Breast epithelium (tissue), 4 donors: ENCODE data around the gene MS4A4E. TPM values are rescaled to one million over a fixed set of nuclear protein-coding genes. Genes with fewer than 3 reads are reported as not detected.

ENCODE experiments used
- DNase-seq, 2 donors: peaks; one replicate each; pipeline ENCODE4 v3.0.0-alpha.2; 2019; ENCODE audit warnings: low spot score in 2 of 2
- H3K27ac ChIP-seq, 2 donors: fragments of 200-600 bp; sonication (generic) in 1 of 2; one replicate each; pipeline ENCODE4 v1.5.1; 2016 to 2019; ENCODE audit warnings: mild to moderate bottlenecking in 1 of 2
- H3K27me3 ChIP-seq, 2 donors: fragments of 200-600 bp; sonication (generic) in 1 of 2; one replicate each; pipeline versions ENCODE4 v1.5.1 to v1.6.0; 2017 to 2019; ENCODE audit warnings: control low read depth in 1 of 2, mild to moderate bottlenecking in 1 of 2
- H3K36me3 ChIP-seq: fragments of 200-600 bp; one replicate; pipeline ENCODE4 v1.5.1; 2019
- H3K4me1 ChIP-seq, 2 donors: fragments of 200-600 bp; sonication (generic); one replicate each; pipeline ENCODE4 v1.5.1; 2016 to 2019; ENCODE audit warnings: control low read depth in 1 of 2
- H3K4me3 ChIP-seq, 3 donors: fragments of 200-600 bp; sonication (generic); 1 replicate in 2 of 3; 2 replicates in 1 of 3; pipeline ENCODE4 v1.5.1; 2016 to 2019; ENCODE audit warnings: mild to moderate bottlenecking in 3 of 3, moderate library complexity in 2 of 3
- H3K9me3 ChIP-seq, 2 donors: fragments of 200-600 bp; sonication (generic) in 1 of 2; one replicate each; pipeline ENCODE4 v1.5.1; 2016 to 2019; ENCODE audit warnings: control low read depth in 1 of 2
- POLR2A ChIP-seq: fragments of 450-650 bp; IDR thresholded peaks from one replicate; pipeline ENCODE4 v1.6.1; 2016; ENCODE audit warnings: antibody characterized with exemption, mild to moderate bottlenecking, moderate library complexity
- POLR2AphosphoS5 ChIP-seq, 3 donors: sonication (generic); formaldehyde crosslinking; IDR thresholded peaks; one replicate each; pipeline ENCODE4 v1.6.1; 2017; ENCODE audit warnings: antibody characterized with exemption in 3 of 3
- intact Hi-C: fragments of 100-400 bp; cut with DNase I; formaldehyde crosslinking; loops from one replicate; pipeline ENCODE4 v1.15.1; 2023; ENCODE audit warnings: low total_unique reads
- total RNA-seq, 3 donors: library from RNA; depleted of rRNA; stranded (reverse); fragments of >200 nt; gene quantifications; one replicate each; pipeline ENCODE4 v1.1.0, GENCODE V29; 2016
- TF ChIP-seq, protein P1 (sequence below), 3 donors: fragments of 450-650 bp; IDR thresholded peaks; one replicate each; pipeline ENCODE4 v1.5.1; 2016 to 2017; ENCODE audit warnings: antibody characterized with exemption in 3 of 3, mild to moderate bottlenecking in 3 of 3, moderate library complexity in 3 of 3

The MS4A4E gene
- total RNA-seq, 3 donors from 2014 or later: 0.66 to 14.9 (median 1.5) TPM

DNA sequence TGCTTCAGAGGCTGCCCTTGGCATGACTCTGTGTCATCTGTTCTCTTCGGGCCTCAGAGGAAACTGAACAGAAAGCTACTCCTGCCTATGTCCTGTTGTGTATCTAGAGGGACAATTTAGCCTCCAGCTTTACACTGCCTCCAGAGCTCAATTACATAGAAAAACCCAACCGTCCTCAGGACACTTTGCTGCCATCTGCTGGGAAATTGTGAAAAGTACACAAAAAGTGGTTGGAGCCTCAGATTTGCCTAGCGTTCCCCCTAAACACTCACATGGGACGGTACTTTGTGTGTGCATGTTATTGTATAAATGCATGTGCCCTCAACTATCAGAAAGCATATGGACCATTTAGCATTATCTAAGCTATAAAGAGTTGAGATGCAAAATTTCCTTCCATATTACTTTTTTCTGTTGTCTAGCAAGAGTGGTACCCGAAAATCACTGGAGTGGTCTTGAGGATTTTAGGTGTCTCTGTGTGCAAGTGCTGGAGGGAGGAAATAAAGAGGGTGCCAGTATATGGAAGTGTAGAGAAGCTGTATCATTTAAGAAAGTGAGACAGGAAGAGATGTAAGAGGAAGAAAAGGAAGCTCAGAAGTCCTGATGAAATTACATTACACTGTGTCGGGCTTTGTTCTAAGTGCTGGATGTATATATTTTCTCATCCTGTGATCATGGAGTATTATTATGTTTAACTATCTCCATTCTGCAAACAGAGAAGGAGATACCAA is 8.7 kb upstream of the MS4A4E start:
- no peaks in the 10 kb centered on the region for H3K27me3 ChIP-seq
- H3K27ac ChIP-seq: no peak overlapping the region
- DNase-seq: no peak
- H3K4me1 ChIP-seq: no peaks in the 10 kb centered on the region
- TF ChIP-seq POLR2AphosphoS5 (IDR thresholded peaks at IDR 0.05): no peak
- TF ChIP-seq, protein P1, sequence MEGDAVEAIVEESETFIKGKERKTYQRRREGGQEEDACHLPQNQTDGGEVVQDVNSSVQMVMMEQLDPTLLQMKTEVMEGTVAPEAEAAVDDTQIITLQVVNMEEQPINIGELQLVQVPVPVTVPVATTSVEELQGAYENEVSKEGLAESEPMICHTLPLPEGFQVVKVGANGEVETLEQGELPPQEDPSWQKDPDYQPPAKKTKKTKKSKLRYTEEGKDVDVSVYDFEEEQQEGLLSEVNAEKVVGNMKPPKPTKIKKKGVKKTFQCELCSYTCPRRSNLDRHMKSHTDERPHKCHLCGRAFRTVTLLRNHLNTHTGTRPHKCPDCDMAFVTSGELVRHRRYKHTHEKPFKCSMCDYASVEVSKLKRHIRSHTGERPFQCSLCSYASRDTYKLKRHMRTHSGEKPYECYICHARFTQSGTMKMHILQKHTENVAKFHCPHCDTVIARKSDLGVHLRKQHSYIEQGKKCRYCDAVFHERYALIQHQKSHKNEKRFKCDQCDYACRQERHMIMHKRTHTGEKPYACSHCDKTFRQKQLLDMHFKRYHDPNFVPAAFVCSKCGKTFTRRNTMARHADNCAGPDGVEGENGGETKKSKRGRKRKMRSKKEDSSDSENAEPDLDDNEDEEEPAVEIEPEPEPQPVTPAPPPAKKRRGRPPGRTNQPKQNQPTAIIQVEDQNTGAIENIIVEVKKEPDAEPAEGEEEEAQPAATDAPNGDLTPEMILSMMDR (IDR thresholded peaks at IDR 0.05): peak in 2 of 3 donors; percentile 10 to 23
- H3K4me3 ChIP-seq: no peak overlapping the region
- H3K9me3 ChIP-seq: peaks cover 9 to 13% of the 10 kb centered on the region in 2 donors
- no peaks in the 10 kb centered on the region for H3K36me3 ChIP-seq
- intact Hi-C loops: no loop called here

DNA sequence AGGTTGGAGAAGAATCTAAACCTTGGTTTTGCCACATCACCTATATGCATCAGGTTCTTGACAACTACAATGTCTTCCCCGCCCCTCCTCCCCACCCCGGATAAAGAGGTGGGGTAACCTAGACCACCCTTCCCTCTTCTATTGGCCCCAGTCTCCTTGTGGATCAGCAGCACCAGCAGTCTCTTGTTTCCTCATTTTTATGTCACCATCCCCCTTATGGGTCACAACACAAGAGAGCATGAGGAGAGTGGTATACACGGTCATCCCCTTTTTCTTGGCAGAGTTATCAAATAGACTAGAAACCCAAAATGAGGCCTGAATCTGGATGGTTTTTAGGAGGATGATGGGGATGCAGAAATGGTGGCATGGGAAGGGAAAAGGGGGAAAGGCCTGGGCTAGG is 1.2 kb downstream of the MS4A4E start:
- intact Hi-C loops: no loop called here
- no peaks in the 10 kb centered on the region for H3K27me3 ChIP-seq

DNA sequence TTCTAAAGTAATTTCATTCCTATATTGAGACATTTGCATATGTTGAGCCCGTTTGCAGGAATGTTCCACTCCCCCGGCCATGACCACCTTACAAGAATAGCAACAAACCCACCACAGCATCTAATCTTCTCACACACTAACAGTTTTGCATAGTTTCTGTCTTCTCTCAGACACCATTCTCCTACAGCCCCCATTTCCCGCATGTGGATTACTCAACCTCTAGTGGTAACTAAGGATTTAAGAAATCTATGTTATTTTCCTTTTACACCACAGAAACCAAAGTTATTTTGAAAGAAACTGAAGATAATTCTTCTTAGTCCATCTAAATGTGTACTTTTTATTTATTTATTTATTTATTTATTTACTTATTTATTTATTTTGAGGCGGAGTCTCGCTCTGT is 2.3 kb downstream of the MS4A4E start:
- no peak overlapping the region for H3K27ac ChIP-seq
- H3K36me3 ChIP-seq: no peaks in the 10 kb centered on the region
- no peak overlapping the region for H3K4me3 ChIP-seq
- H3K27me3 ChIP-seq: no peaks in the 10 kb centered on the region
- no peaks in the 10 kb centered on the region for H3K9me3 ChIP-seq
- no peaks in the 10 kb centered on the region for H3K4me1 ChIP-seq
- intact Hi-C loops: no loop called here
- TF ChIP-seq, protein P1 (IDR thresholded peaks at IDR 0.05): no peak
- TF ChIP-seq POLR2AphosphoS5 (IDR thresholded peaks at IDR 0.05) (no peak), POLR2A (no peak)
- no peak for DNase-seq

More for the DNA sequence above, 1.2 kb downstream of the MS4A4E start:
- H3K27ac ChIP-seq: no peak overlapping the region
- no peaks in the 10 kb centered on the region for H3K4me1 ChIP-seq
- H3K36me3 ChIP-seq: no peaks in the 10 kb centered on the region
- no peak for DNase-seq
- H3K9me3 ChIP-seq: no peaks in the 10 kb centered on the region
- no peak for TF ChIP-seq POLR2A
- no peak for TF ChIP-seq POLR2AphosphoS5 (IDR thresholded peaks at IDR 0.05)
- TF ChIP-seq, protein P1 (IDR thresholded peaks at IDR 0.05): no peak
- H3K4me3 ChIP-seq: peak overlapping the region in 1 of 3 donors; percentile 22

DNA sequence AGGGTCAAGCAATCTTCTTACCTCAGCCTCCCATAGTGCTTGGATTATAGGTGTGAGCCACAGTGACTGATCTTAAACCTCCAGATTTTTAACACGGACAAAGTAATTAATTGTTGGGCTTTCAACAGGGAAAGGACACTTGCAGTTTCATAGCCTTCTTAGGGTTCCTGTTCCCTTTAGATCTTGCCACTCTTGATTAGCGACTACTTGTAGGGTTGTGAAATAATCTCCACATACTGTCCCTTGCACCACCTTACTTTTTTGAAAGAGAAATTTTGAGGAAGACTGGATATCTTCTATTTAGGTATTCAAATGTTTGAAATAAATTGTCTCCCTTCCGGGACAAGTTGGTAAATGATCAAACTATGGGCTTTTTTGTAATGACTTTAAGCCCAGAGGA is 7.6 kb downstream of the MS4A4E start:
- Histone ChIP-seq H3K36me3 (no peaks in the 10 kb centered on the region), H3K27ac (no peak overlapping the region), H3K4me1 (no peaks in the 10 kb centered on the region), H3K9me3 (no peaks in the 10 kb centered on the region), H3K27me3 (no peaks in the 10 kb centered on the region), H3K4me3 (no peak overlapping the region)
- TF ChIP-seq, protein P1 (IDR thresholded peaks at IDR 0.05): no peak
- intact Hi-C loops: no loop called here
- DNase-seq: no peak

DNA sequence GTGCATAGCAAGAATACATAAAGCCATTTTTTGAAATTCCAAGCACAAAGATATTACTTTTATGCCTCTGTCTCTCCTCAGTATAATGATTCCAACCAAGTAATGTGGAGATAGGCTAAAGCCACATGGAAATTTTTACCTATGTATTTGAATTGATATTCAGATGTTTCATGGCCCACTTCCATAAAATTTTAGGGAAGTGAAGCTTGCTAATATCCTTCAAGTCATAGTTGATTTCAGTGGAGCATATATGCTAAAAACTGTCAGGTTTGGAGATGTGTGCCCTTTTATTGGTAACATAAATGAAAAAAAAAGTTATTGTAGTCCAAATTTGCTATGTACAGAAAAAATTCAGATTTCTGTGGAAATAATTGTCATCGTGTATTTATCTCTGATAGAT is 12.3 kb downstream of the MS4A4E start:
- Histone ChIP-seq H3K27me3 (no peaks in the 10 kb centered on the region), H3K4me3 (no peak overlapping the region), H3K4me1 (no peaks in the 10 kb centered on the region), H3K27ac (no peak overlapping the region), H3K9me3 (no peaks in the 10 kb centered on the region), H3K36me3 (no peaks in the 10 kb centered on the region)
- TF ChIP-seq POLR2AphosphoS5 (IDR thresholded peaks at IDR 0.05) (no peak), POLR2A (no peak)
- TF ChIP-seq, protein P1 (IDR thresholded peaks at IDR 0.05): no peak
- no peak for DNase-seq
- intact Hi-C loops: no loop called here
